Endothelial cell (in vitro differentiated cells): Measurements from ENCODE around the gene CLEC1A. TPM values are rescaled to one million over a fixed set of nuclear protein-coding genes. Genes with fewer than 3 reads are reported as not detected.

Experiments used
- DNase-seq: peaks from one replicate; pipeline ENCODE4 v3.0.0; 2021; ENCODE audit warnings: low spot score
- H3K27ac Mint-ChIP-seq: one replicate; pipeline ENCODE4 v1.8.0; 2021; ENCODE audit warnings: mixed read lengths, inconsistent platforms; ENCODE audit not compliant: unreplicated experiment
- H3K27me3 Mint-ChIP-seq: one replicate; pipeline ENCODE4 v1.8.0; 2021; ENCODE audit warnings: mild to moderate bottlenecking, moderate library complexity, mixed read lengths, inconsistent platforms; ENCODE audit not compliant: unreplicated experiment
- H3K36me3 Mint-ChIP-seq: one replicate; pipeline ENCODE4 v1.8.0; 2021; ENCODE audit warnings: mild to moderate bottlenecking, low read depth, mixed read lengths, inconsistent platforms; ENCODE audit not compliant: unreplicated experiment
- H3K4me1 Mint-ChIP-seq: one replicate; pipeline ENCODE4 v1.8.0; 2021; ENCODE audit warnings: mild to moderate bottlenecking, mixed read lengths, inconsistent platforms; ENCODE audit not compliant: unreplicated experiment
- H3K4me3 Mint-ChIP-seq: one replicate; pipeline ENCODE4 v1.8.0; 2021; ENCODE audit warnings: mild to moderate bottlenecking, mixed read lengths, inconsistent platforms; ENCODE audit not compliant: unreplicated experiment
- H3K9me3 Mint-ChIP-seq: one replicate; pipeline ENCODE4 v1.8.0; 2021; ENCODE audit warnings: mixed read lengths, inconsistent platforms; ENCODE audit not compliant: unreplicated experiment
- CTCF ChIP-seq: fragments of 200-600 bp; sonication (generic); IDR thresholded peaks from one replicate; pipeline ENCODE4 v1.5.0; 2021; ENCODE audit warnings: antibody characterized with exemption; ENCODE audit not compliant: unreplicated experiment
- total RNA-seq: library from RNA; stranded (reverse); fragmentation: NEBNext Ultra II Directional; extraction: Animal tissue kit (Norgen Biotek cat#: 25700); gene quantifications from one replicate; pipeline ENCODE4 v1.2.1, GENCODE V29; 2021; ENCODE audit not compliant: unreplicated experiment

The CLEC1A gene
- total RNA-seq, 1 donor from 2014 or later = 29.3 TPM

GRCh38 chr12:10072131-10072530 is 26.7 kb downstream of the CLEC1A start:
- H3K4me3 Mint-ChIP-seq = peak overlapping the region; percentile 3
- peaks cover 61% of the 10 kb centered on the region for H3K4me1 Mint-ChIP-seq
- TF ChIP-seq CTCF = no peak
- peaks cover 2% of the 10 kb centered on the region for H3K27me3 Mint-ChIP-seq
- H3K9me3 Mint-ChIP-seq = no peaks in the 10 kb centered on the region
- H3K27ac Mint-ChIP-seq = peak overlapping the region; percentile 59
- H3K36me3 Mint-ChIP-seq = peaks cover 41% of the 10 kb centered on the region
- no peak for DNase-seq

DNA sequence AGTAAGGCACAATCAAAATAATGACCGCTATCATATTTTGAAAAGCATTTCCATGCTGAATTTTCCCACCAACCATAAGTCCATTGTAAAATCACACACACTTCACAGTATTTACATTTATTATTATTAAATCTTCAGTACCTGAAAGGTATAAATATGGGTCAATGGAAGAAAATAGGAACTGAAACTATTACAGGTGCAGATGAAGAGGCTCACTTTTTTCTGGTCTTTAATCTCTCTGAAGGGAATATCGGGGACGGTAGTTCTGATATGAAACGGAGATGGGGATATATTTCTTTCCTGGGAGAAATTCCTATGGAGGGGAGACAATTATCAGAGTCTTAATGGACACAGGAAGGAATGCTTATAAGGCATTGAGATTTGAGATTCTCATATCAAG is 28.4 kb downstream of the CLEC1A start:
- H3K4me1 Mint-ChIP-seq = peaks cover 69% of the 10 kb centered on the region
- no peak for TF ChIP-seq CTCF

DNA sequence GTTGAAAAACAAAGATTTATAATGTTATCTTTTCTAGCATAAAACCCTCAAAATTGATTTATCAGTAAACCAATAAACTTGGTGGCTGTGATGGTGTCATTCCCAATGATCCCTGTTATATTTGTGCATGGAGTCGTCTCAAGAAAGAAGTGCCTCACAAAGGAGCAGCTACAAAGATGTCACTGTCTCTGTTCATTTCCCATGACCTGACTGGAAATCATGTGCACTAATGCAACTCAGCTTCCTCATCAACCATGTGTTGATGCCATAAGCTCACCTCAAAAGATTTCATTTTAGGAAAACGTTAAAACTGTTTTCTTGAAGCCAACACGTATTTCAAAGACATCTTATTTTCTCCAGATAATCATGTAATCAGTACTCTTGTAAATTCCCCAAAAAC is 28.8 kb downstream of the CLEC1A start:
- TF ChIP-seq CTCF = no peak
- DNase-seq = no peak
- Mint-ChIP-seq H3K4me1 (peaks cover 70% of the 10 kb centered on the region), H3K4me3 (no peak overlapping the region), H3K27me3 (peaks cover 2% of the 10 kb centered on the region), H3K27ac (peak overlapping the region; percentile 99), H3K9me3 (no peaks in the 10 kb centered on the region), H3K36me3 (peaks cover 41% of the 10 kb centered on the region)

More for the DNA sequence above, 28.4 kb downstream of the CLEC1A start:
- DNase-seq = no peak
- peak overlapping the region; percentile 71 for H3K4me3 Mint-ChIP-seq
- H3K9me3 Mint-ChIP-seq = no peaks in the 10 kb centered on the region
- H3K27ac Mint-ChIP-seq = peak overlapping the region; percentile 99
- H3K27me3 Mint-ChIP-seq = peaks cover 2% of the 10 kb centered on the region
- peaks cover 41% of the 10 kb centered on the region for H3K36me3 Mint-ChIP-seq

- Mint-ChIP-seq H3K9me3 (no peaks in the 10 kb centered on the region), H3K36me3 (peaks cover 41% of the 10 kb centered on the region), H3K27ac (peak overlapping the region; percentile 99), H3K4me1 (peaks cover 71% of the 10 kb centered on the region), H3K4me3 (no peak overlapping the region), H3K27me3 (peaks cover 2% of the 10 kb centered on the region)
- DNase-seq = no peak
- no peak for TF ChIP-seq CTCF
Observed at GRCh38 chr12:10069099-10069498, 29.7 kb downstream of the CLEC1A start.

GRCh38 chr12:10068644-10069043 is 30.1 kb downstream of the CLEC1A start:
- Mint-ChIP-seq H3K4me1 (peaks cover 71% of the 10 kb centered on the region), H3K27ac (peak overlapping the region; percentile 99), H3K9me3 (no peaks in the 10 kb centered on the region), H3K27me3 (peaks cover 2% of the 10 kb centered on the region), H3K4me3 (no peak overlapping the region), H3K36me3 (peaks cover 41% of the 10 kb centered on the region)
- no peak for TF ChIP-seq CTCF
- peak; percentile 9 for DNase-seq
